MM.1S (cell line): Measurements from ENCODE around the gene EPN2.

Experiments
- DNase-seq: peaks from one replicate; pipeline ENCODE4 v3.0.0-alpha.2; 2015
- H2AFZ ChIP-seq: fragments of 300-600 bp; sonication (generic); 2 replicates; pipeline ENCODE4 v1.6.0; 2016; ENCODE audit warnings: antibody characterized with exemption, low read length
- H3F3A ChIP-seq: fragments of 300-600 bp; sonication (generic); 2 replicates; pipeline ENCODE4 v1.6.1; 2016; ENCODE audit warnings: mild to moderate bottlenecking, antibody characterized with exemption, low read length, moderate library complexity, mixed read lengths; ENCODE audit not compliant: insufficient read depth
- H3K27ac ChIP-seq: fragments of 300-600 bp; sonication (generic); 2 replicates; pipeline ENCODE4 v1.5.1; 2016; ENCODE audit warnings: mild to moderate bottlenecking, low read length
- H3K27me3 ChIP-seq: fragments of 300-600 bp; sonication (generic); replicated peaks from 2 replicates; pipeline ENCODE4 v1.6.0; 2016; ENCODE audit warnings: low read length; ENCODE audit not compliant: insufficient read depth
- H3K36me3 ChIP-seq: fragments of 300-600 bp; sonication (generic); replicated peaks from 2 replicates; pipeline ENCODE4 v1.6.1; 2016; ENCODE audit warnings: mild to moderate bottlenecking, low read length, mixed read lengths; ENCODE audit not compliant: insufficient read depth
- H3K4me1 ChIP-seq: fragments of 300-600 bp; sonication (generic); 2 replicates; pipeline ENCODE4 v1.6.1; 2016; ENCODE audit warnings: low read length, mixed read lengths
- H3K4me2 ChIP-seq: fragments of 300-600 bp; sonication (generic); 2 replicates; pipeline ENCODE4 v1.6.0; 2016; ENCODE audit warnings: low read depth, low read length
- H3K4me3 ChIP-seq: fragments of 300-600 bp; sonication (generic); 2 replicates; pipeline ENCODE4 v1.5.1; 2016; ENCODE audit warnings: low read length, mixed read lengths
- H3K79me2 ChIP-seq: fragments of 300-600 bp; sonication (generic); 2 replicates; pipeline ENCODE4 v1.6.1; 2016; ENCODE audit warnings: mixed run types, low read length, mixed read lengths
- H3K9ac ChIP-seq: fragments of 300-600 bp; sonication (generic); 2 replicates; pipeline ENCODE4 v1.6.1; 2016; ENCODE audit warnings: low read length, mixed read lengths
- H3K9me2 ChIP-seq: fragments of 300-600 bp; sonication (generic); replicated peaks from 2 replicates; pipeline ENCODE4 v1.6.1; 2016; ENCODE audit warnings: mild to moderate bottlenecking, low read length, mixed read lengths; ENCODE audit not compliant: insufficient read depth
- H3K9me3 ChIP-seq: fragments of 300-600 bp; sonication (generic); replicated peaks from 2 replicates; pipeline ENCODE4 v1.6.1; 2016; ENCODE audit warnings: mild to moderate bottlenecking, low read length, mixed read lengths; ENCODE audit not compliant: insufficient read depth
- H4K20me1 ChIP-seq: fragments of 300-600 bp; sonication (generic); 2 replicates; pipeline ENCODE4 v1.6.1; 2016; ENCODE audit warnings: mild to moderate bottlenecking, low read length, moderate library complexity, mixed read lengths; ENCODE audit not compliant: insufficient read depth
- EZH2 ChIP-seq: fragments of 300-600 bp; sonication (generic); optimal IDR thresholded peaks from 2 replicates; pipeline ENCODE3; 2017; ENCODE audit warnings: low read depth, mild to moderate bottlenecking, antibody characterized with exemption, low read length, mixed read lengths
- EZH2phosphoT487 ChIP-seq: fragments of 300-600 bp; sonication (generic); IDR thresholded peaks from 2 replicates; pipeline ENCODE4 v1.6.1; 2018; ENCODE audit warnings: antibody characterized with exemption, low read length
- TF ChIP-seq, protein P1 (sequence below): fragments of 300-600 bp; sonication (generic); IDR thresholded peaks from 2 replicates; pipeline ENCODE4 v1.5.1; 2016; ENCODE audit warnings: antibody characterized with exemption, low read length, mixed read lengths

Gene EPN2

DNA sequence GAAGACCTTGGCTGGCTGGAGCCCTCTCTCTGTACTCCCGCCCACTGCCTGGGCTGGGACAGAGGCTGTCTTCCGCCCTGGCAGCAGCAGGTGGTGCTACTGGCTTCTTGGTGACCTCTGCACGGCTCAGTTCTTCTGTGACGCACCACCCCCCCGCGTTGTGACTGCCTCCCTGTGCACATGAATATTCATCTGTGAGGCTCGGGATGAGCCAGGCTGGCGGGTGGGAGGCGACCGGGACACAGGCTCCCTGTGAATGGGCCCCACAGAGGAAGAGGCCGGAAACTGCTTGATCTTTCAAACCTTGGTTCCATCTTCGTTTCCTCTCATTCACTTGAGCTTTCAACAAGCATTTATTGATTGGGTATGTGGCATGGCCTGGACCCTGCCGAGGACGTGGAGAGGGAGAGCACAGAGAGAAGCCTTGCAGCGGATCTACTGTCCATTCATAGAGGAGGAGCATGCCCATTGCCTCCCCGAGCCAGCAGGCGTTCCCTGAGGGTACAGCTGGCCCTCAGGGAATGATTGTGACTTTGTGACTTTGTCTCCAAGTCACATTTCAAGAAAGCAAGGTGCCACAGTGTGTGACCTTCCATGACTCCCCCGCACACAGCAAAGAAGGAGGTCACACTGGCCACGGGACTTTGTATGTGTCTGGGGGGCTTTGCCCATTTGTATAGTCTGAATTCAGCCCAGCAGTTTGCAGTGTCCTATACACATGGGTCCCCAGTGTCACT lies 80.4 kb downstream of the EPN2 start:
- Histone ChIP-seq H3K27me3 (no peaks in the 10 kb centered on the region), H3K9me2 (no peaks in the 10 kb centered on the region), H3K27ac (peak overlapping the region; percentile 65), H4K20me1 (no peaks in the 10 kb centered on the region), H3K4me1 (peaks cover 18% of the 10 kb centered on the region), H3K9ac (peak overlapping the region; percentile 57), H3K4me3 (peak overlapping the region; percentile 41), H3K4me2 (peak overlapping the region; percentile 87), H3K9me3 (no peaks in the 10 kb centered on the region), H3K79me2 (no peaks in the 10 kb centered on the region), H3F3A (peaks cover 6% of the 10 kb centered on the region; the same call in 1 of the 2 replicates), H3K36me3 (no peaks in the 10 kb centered on the region), H2AFZ (peak overlapping the region; percentile 85)
- TF ChIP-seq, protein P1, sequence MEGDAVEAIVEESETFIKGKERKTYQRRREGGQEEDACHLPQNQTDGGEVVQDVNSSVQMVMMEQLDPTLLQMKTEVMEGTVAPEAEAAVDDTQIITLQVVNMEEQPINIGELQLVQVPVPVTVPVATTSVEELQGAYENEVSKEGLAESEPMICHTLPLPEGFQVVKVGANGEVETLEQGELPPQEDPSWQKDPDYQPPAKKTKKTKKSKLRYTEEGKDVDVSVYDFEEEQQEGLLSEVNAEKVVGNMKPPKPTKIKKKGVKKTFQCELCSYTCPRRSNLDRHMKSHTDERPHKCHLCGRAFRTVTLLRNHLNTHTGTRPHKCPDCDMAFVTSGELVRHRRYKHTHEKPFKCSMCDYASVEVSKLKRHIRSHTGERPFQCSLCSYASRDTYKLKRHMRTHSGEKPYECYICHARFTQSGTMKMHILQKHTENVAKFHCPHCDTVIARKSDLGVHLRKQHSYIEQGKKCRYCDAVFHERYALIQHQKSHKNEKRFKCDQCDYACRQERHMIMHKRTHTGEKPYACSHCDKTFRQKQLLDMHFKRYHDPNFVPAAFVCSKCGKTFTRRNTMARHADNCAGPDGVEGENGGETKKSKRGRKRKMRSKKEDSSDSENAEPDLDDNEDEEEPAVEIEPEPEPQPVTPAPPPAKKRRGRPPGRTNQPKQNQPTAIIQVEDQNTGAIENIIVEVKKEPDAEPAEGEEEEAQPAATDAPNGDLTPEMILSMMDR, result peak; percentile 66
- TF ChIP-seq EZH2phosphoT487, result no peak
- peak; percentile 95 for DNase-seq

DNA sequence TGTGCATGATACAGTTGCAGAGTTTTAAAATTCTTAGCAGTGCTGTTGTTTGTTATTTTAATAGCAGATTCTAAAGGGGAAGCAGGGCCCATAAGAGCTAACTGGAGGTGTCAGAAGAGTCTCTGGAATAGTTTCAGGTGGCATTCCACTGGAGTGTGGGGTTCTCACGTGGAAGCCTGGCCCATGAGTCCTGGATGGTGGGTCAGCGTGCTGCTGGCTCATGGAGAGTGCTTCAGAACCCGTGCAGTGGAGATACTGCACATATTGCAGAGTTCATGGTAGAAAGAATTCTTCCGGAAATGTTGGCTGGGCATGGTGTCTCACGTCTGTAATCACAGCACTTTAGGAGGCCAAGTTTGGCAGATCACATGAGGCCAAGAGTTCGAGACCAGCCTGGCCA lies 81.4 kb downstream of the EPN2 start:
- TF ChIP-seq EZH2phosphoT487 (no peak), EZH2 (no peak)
- TF ChIP-seq, protein P1, result no peak
- DNase-seq, result no peak
- no peak overlapping the region for H3K4me3 ChIP-seq
- no peaks in the 10 kb centered on the region for H3K79me2 ChIP-seq
- no peaks in the 10 kb centered on the region for H3K9me3 ChIP-seq
- H3K36me3 ChIP-seq, result no peaks in the 10 kb centered on the region
- H3K4me1 ChIP-seq, result peaks cover 18% of the 10 kb centered on the region
- no peak overlapping the region for H3K4me2 ChIP-seq
- no peaks in the 10 kb centered on the region for H3K27me3 ChIP-seq
- no peak overlapping the region for H3K9ac ChIP-seq
- no peak overlapping the region for H3K27ac ChIP-seq
- H4K20me1 ChIP-seq, result no peaks in the 10 kb centered on the region
- H2AFZ ChIP-seq, result no peak overlapping the region
- H3K9me2 ChIP-seq, result no peaks in the 10 kb centered on the region
- peaks cover 6% of the 10 kb centered on the region; the same call in 1 of the 2 replicates for H3F3A ChIP-seq

DNA sequence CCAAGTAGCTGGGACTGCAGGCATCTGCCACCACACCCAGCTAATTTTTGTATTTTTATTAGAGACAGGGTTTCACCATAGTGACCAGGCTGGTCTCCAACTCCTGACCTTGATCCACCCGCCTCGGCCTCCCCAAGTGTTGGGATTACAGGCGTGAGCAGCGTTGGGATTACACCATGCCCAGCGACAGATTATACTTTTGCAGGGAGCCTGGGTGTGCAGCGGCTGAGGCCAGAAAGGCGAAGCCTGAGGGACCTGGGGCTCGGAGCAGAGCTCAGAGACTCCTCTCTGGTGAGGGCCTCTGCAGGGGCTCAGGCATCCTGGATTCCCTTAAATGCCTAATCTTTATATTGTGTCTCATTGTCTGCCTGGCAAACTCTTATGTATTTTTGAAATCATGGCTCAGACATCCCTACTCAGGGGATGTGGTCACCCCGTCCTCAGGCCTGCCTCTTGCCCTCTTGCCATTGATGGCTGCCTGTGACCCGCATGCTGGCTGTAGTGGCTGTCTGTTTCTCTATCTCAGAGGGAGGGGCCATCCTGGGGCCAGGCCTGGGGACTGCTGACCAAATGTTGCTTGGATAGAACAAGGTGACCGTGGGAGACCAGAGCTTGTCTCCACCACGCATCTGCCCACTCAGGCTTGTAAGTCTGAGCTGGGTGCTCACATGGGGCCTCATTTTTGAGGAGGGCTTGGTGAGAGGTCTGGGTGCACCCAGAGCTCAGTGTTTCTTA lies 82.8 kb downstream of the EPN2 start:
- TF ChIP-seq, protein P1, result no peak
- no peak for TF ChIP-seq EZH2phosphoT487
- H3K79me2 ChIP-seq, result no peaks in the 10 kb centered on the region
- no peak overlapping the region for H3K9ac ChIP-seq
- no peaks in the 10 kb centered on the region for H3K9me2 ChIP-seq
- H3K36me3 ChIP-seq, result no peaks in the 10 kb centered on the region
- H2AFZ ChIP-seq, result no peak overlapping the region
- H3K27ac ChIP-seq, result no peak overlapping the region
- no peak for DNase-seq
- peaks cover 18% of the 10 kb centered on the region for H3K4me1 ChIP-seq
- H3K4me2 ChIP-seq, result no peak overlapping the region
- no peak overlapping the region for H3K4me3 ChIP-seq
- H3K27me3 ChIP-seq, result no peaks in the 10 kb centered on the region
- no peaks in the 10 kb centered on the region for H3K9me3 ChIP-seq
- H4K20me1 ChIP-seq, result no peaks in the 10 kb centered on the region
- peaks cover 6% of the 10 kb centered on the region; the same call in 1 of the 2 replicates for H3F3A ChIP-seq
